Neural progenitor cell (in vitro differentiated cells): Measurements from ENCODE around the gene SURF1.

Experiments used
- CTCF ChIP-seq: fragments of 200-600 bp; sonication (generic); IDR thresholded peaks from 2 replicates; pipeline ENCODE4 v1.5.1; 2017; ENCODE audit warnings: antibody characterized with exemption, mild to moderate bottlenecking
- EZH2 ChIP-seq: fragments of 200-600 bp; sonication (generic); IDR thresholded peaks from 2 replicates; pipeline ENCODE4 v1.6.1; 2017; ENCODE audit warnings: antibody characterized with exemption, mild to moderate bottlenecking, moderate library complexity
- EZH2phosphoT487 ChIP-seq: fragments of 200-600 bp; sonication (generic); IDR thresholded peaks from 2 replicates; pipeline ENCODE4 v1.6.1; 2017; ENCODE audit warnings: antibody characterized with exemption

GRCh38 chr9:133344071-133344470 lies 12.2 kb downstream of the SURF1 start:
- TF ChIP-seq CTCF = no peak
- TF ChIP-seq EZH2 = no peak
- TF ChIP-seq EZH2phosphoT487 = no peak
